Measurements from ENCODE around the gene RFX4.

The RFX4 gene

DNA sequence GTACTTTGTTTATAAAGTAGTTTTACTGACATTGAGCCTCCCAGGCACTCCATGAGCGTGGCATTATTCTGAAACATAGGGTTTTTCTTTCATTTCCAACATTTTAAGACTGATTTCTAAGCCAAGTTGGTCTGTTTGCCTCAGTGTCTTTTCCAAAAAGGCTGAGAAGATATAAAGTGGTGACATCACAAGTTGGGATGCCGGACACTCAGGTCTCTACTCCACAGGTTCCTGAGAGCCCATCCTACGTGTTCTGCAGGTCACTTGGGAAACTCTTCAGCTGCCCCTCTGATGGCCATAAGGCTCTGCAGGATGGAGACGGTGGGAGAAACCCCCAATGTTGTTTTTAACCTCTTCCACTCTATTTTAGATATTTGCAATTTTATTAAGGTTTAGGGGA is 6.0 kb downstream of the RFX4 start:
- H3K36me3 ChIP-seq (ENCODE audit: control insufficient read depth, insufficient read depth, low read length) = no peaks in the 10 kb centered on the region
- H2AFZ ChIP-seq = no peak overlapping the region
- no peaks in the 10 kb centered on the region for H3K9me3 ChIP-seq (ENCODE audit: control insufficient read depth, low read length)
- H3K4me3 ChIP-seq (ENCODE audit: low read depth, low read length) = no peak overlapping the region
- peaks cover 7% of the 10 kb centered on the region for H3K27me3 ChIP-seq (ENCODE audit: control insufficient read depth, insufficient read depth, low read length)
- H3K79me2 ChIP-seq = no peaks in the 10 kb centered on the region
- no peaks in the 10 kb centered on the region for H3K4me1 ChIP-seq
- H3K27ac ChIP-seq = no peak overlapping the region
- no peak for TF ChIP-seq CTCF (IDR thresholded peaks at IDR 0.05)
- H3K9ac ChIP-seq = no peak overlapping the region
- no peak overlapping the region for H3K4me2 ChIP-seq (ENCODE audit: low read length)

- no peaks in the 10 kb centered on the region for H3K9me3 ChIP-seq (ENCODE audit: control insufficient read depth, low read length)
- H3K79me2 ChIP-seq = no peaks in the 10 kb centered on the region
- H3K27ac ChIP-seq = no peak overlapping the region
- no peak overlapping the region for H3K9ac ChIP-seq
- TF ChIP-seq CTCF (IDR thresholded peaks at IDR 0.05) = no peak
- H3K4me3 ChIP-seq (ENCODE audit: low read depth, low read length) = no peak overlapping the region
- H3K4me1 ChIP-seq = no peaks in the 10 kb centered on the region
- H3K36me3 ChIP-seq (ENCODE audit: control insufficient read depth, insufficient read depth, low read length) = no peaks in the 10 kb centered on the region
- no peaks in the 10 kb centered on the region for H3K27me3 ChIP-seq (ENCODE audit: control insufficient read depth, insufficient read depth, low read length)
- no peak overlapping the region for H2AFZ ChIP-seq
- H3K4me2 ChIP-seq (ENCODE audit: low read length) = no peak overlapping the region
These were observed 7.8 kb downstream of the RFX4 start for GRCh38 chr12:106590601-106591000.

GRCh38 chr12:106594447-106594846 is 11.6 kb downstream of the RFX4 start:
- Histone ChIP-seq H3K36me3 (ENCODE audit: control insufficient read depth, insufficient read depth, low read length) (no peaks in the 10 kb centered on the region), H3K27me3 (ENCODE audit: control insufficient read depth, insufficient read depth, low read length) (no peaks in the 10 kb centered on the region), H3K9me3 (ENCODE audit: control insufficient read depth, low read length) (no peaks in the 10 kb centered on the region), H2AFZ (no peak overlapping the region), H3K79me2 (no peaks in the 10 kb centered on the region), H3K4me2 (ENCODE audit: low read length) (no peak overlapping the region), H3K4me3 (ENCODE audit: low read depth, low read length) (no peak overlapping the region), H3K4me1 (no peaks in the 10 kb centered on the region), H3K27ac (no peak overlapping the region), H3K9ac (no peak overlapping the region)
- no peak for TF ChIP-seq CTCF (IDR thresholded peaks at IDR 0.05)

- TF ChIP-seq CTCF (IDR thresholded peaks at IDR 0.05) = no peak
- no peak overlapping the region for H3K27ac ChIP-seq
- H2AFZ ChIP-seq = no peak overlapping the region
- no peak overlapping the region for H3K9ac ChIP-seq
- H3K79me2 ChIP-seq = no peaks in the 10 kb centered on the region
- H3K36me3 ChIP-seq (ENCODE audit: control insufficient read depth, insufficient read depth, low read length) = no peaks in the 10 kb centered on the region
- no peak overlapping the region for H3K4me2 ChIP-seq (ENCODE audit: low read length)
- H3K9me3 ChIP-seq (ENCODE audit: control insufficient read depth, low read length) = no peaks in the 10 kb centered on the region
- no peaks in the 10 kb centered on the region for H3K27me3 ChIP-seq (ENCODE audit: control insufficient read depth, insufficient read depth, low read length)
- H3K4me3 ChIP-seq (ENCODE audit: low read depth, low read length) = no peak overlapping the region
- no peaks in the 10 kb centered on the region for H3K4me1 ChIP-seq
These were observed 12.5 kb downstream of the RFX4 start for GRCh38 chr12:106595268-106595667.

DNA sequence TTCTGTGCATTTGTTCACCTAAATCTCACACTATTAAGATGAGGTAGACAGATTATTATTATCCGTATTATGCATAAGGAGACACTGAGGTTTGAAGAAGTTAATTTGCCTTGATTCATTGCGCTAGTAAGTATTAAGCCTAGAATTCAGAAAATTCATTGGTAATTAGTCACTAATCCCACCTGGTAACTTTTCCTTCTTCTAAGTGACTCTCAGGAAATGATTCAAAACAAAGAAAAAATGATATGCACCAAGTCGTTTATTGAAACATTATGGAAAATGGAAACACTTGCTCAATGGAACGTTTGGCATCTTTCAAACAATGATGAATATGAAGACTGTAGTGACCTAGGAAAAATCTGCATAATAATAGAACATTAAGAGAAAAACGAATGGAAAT is 15.2 kb downstream of the RFX4 start:
- no peak for TF ChIP-seq CTCF (IDR thresholded peaks at IDR 0.05)
- Histone ChIP-seq H3K79me2 (no peaks in the 10 kb centered on the region), H3K9ac (no peak overlapping the region), H3K4me2 (ENCODE audit: low read length) (no peak overlapping the region), H3K27ac (no peak overlapping the region), H3K9me3 (ENCODE audit: control insufficient read depth, low read length) (no peaks in the 10 kb centered on the region), H2AFZ (no peak overlapping the region), H3K36me3 (ENCODE audit: control insufficient read depth, insufficient read depth, low read length) (no peaks in the 10 kb centered on the region), H3K27me3 (ENCODE audit: control insufficient read depth, insufficient read depth, low read length) (no peaks in the 10 kb centered on the region), H3K4me1 (no peaks in the 10 kb centered on the region), H3K4me3 (ENCODE audit: low read depth, low read length) (no peak overlapping the region)
